SHP77 (cell line): Measurements from ENCODE around the gene VPS50.
"Not testable (repeated sequence)": the region's sequence is repeated elsewhere in the genome, so short reads cannot be mapped to it uniquely, and the experiment has no call there.

Experiments used
- DNase-seq, 2 experiments: peaks; one replicate each; lab custom pipeline; 2025; lab: John Stamatoyannopoulos, UW

Gene VPS50

DNA sequence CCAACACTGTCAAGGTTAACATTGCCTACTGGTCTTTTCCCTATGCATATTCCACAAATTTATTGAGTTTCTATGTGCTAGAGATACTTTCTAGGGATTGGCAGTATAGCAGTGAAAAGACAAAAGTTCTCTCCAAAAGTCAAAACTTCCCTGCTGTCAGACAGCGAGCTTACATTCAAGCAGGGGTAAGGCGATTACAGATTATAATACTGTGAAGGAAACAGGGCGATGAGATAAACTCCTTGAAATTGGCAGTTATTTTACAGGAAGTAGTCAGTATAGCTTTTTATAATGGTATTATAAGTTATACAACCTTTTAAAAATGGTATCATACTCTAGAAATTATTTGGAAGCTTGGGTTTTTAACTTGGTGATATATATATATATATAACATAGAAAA is 9.9 kb downstream of the VPS50 start:
- no peak for DNase-seq

DNA sequence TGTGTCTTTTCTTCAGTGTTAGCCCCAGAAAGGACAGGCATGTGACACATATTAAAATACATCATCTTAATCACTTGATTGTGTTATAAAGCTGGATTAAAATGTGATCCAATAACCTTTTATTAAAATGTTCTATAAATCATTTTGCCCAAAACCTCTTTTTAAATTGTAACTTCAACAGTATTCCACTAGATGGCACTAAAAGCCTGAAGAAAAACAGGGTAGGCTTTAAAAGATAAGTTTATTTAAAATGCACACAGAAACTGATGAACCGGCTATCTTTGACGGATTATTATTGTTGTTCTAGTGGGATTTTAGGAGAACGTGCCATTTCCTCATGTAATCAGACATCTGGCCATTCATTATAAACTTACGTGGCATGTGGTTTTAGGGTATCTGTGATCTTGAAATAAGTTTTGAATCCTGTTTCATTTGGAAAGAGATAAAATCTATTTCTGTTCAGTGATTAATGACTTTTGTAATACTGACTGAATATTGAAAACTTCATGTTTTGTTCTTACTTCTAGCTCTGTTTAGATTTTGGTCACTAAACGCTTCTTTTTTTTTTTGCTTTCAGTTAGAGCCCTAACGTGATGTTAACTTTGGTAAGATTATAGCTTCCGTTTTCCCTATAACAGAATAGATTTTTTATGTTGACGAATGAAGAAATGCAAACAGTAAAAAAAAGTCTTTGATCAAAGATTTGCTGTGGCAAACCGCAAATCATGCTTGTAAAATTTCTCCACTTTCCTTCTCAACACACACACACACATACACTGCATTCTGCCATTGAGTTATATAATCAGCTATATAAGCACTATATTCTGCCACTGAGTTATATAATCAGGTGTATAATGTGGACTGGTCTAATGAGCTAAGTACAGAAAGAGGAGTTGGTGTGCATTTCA is 13.6 kb downstream of the VPS50 start:
- DNase-seq, result no peak

DNA sequence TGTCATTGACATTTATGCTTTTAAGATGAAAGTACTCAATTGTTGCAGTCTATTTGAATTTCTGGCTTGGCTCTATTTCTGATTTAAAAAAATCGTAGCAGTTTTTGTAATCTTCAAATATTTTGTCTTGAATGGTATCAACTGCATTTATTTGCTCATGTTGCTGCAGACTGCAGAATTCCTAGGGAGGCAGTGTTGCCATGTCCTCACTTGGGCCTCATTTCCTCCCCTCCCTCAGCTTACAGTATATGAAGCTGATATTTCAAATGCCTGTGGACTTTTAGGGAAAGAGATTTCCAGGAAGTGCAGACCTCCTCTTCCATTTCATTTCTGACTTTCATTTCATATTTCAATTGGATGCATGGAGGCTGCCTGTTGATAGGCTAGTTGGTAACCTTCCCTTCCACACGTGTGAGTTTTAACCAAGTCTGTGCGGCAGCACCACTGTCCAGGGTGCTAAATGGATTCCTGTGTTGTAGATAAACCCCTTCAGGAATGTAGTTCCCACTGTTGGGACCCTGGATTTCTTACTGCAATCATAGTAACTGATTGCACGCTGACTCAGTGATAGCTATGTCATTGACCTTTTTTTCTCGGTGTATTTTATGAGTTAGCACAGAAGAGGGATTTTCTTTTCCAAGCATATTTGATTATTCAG is 17.5 kb downstream of the VPS50 start:
- DNase-seq, result no peak

DNA sequence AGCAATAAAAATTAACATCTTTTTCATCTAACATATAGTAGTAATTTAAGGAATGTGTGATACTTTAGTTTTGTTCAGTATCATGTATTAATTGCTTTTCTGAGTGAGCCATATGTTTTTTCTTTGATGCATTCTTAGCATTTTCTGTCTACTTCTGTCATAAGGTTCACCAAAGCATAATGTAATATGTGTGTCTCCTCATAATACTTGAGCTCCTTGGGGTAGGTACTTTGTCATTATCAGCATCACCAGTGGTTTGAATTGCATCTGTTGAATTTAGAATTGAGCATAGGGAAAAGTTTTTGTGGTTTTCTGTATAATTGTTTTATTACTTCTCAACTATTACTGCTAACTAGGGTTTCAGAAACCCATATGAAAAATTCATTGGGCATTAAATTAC is 26.5 kb downstream of the VPS50 start:
- DNase-seq, result no peak

DNA sequence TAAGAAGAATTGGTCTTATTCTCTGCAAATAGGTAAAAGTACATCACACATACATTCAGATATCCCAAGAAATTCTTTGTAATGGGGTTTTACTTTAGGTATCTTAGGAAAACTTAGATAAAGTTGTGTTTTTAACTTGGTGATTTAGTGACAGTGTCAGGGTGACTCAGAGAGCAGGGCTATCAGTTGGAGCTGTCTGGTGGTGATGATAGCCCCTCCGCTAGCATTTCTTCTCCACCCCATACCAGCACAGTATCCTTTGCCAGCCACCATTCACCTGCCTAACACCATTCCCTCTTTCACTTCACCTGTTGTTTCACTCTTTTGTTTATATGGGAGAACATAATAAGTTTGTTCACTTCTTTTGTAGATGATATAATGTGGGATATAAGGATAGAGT is 30.4 kb downstream of the VPS50 start:
- DNase-seq, result no peak

DNA sequence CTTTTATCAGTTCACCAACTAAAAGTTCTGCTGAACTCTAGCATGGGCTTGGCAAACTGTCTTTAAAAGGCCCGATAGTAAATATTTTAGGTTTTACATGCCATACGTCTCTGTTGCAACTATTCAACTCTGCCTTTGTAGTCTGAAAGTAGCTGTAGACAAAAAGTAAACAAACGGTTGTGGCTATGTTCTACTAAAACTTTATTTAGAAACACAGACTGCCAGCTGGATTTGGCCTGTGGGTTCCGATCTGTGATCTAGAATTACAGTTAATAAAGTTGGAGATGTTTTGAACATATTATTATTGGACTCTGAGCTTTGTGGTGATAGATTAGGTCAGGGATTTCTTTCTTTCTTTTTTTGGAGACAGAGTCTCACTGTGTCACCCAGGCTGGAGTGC is 33.1 kb downstream of the VPS50 start:
- DNase-seq, result no peak

DNA sequence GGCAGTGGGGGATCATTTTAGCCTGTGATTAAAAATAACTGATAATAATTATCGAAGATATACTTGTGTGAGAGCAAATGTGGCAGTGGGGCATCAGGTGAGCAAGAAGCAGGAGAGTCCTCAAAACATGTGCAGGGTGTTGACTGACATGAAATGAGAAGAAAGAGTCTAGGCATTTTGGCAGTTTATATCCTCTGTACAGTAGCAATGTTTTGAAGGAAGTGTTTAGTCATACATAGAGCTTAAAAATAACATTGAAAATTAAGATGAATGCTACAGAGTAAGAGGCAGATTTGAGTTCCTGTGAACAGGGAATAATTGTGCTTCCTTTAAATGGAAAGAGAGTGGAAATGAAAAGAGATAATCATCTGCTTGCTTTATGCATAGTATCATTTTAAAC is 47.4 kb downstream of the VPS50 start:
- DNase-seq, result no peak

DNA sequence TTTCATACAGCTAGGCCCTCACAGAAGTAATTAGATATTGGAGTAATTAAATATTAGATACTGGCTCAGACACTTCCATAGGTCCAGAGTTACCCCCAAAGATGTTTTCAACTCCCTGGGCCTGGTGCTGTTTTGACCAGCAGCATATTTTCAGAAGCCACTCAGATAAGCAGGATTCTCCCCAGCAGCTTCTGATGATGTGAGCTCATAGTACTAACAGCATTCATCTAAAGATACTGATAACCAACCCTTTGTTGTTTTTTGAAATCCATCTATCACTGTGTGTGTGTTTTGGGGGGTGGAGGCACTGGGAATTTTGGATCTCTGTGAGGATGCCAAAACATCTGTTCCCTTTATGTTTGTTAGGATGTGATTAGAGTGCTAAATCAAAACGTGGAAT is 52.7 kb downstream of the VPS50 start:
- no peak for DNase-seq

DNA sequence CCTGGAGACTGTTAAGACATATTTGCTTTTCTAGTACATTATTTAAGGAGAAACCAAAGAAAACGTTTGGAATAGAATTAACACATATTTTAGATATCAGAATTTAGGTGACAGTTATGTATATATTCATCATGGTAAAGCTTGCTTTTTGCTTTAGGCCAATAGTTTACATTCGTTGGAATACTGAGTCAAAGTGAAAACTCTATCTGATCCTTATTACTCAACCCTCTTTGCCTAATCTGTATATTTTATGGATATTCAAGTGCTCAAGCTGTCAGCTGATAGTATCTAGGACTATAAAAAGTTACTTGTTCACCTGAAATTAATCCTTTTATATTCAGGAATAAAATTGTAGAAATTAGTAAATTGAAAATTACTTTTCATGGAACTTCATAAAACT is 61.1 kb downstream of the VPS50 start:
- no peak for DNase-seq

DNA sequence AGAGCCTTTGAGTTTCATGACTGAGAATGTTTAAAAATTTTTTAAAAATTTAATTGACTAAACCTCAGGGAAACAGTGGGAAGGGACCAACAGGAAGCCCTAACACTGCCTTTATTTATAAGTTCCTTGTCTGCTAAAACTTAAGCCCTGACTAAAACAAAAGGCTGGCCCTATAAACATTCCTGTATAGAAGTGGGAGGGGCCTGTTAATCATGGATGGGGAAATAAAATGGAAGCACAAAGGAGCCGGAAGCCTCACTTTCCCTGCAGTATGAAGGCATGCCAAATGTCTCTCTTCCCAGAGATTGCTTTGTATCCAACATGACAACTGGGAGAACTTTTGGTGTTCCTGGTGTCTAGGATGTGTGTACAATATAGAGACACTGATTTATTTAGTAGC is 66.0 kb downstream of the VPS50 start:
- no peak for DNase-seq

DNA sequence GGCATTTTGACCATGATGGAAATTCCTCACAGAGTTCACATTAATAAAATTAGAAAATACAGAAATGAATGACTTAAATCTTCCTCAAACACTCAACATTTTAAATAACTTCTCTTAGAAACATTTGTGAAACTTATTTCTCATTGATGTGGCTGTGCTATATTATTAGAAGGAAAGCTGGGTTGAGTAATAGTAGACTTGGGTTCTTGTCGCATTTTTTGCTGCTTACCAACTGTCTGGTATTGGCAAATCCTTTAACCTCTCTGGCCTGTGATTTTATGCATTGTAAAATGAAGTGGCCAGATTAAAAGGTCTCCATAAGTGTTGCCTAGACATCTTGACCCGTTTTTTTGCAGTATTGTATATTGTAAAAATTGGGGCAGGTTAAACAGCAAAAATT is 66.5 kb downstream of the VPS50 start:
- no peak for DNase-seq

DNA sequence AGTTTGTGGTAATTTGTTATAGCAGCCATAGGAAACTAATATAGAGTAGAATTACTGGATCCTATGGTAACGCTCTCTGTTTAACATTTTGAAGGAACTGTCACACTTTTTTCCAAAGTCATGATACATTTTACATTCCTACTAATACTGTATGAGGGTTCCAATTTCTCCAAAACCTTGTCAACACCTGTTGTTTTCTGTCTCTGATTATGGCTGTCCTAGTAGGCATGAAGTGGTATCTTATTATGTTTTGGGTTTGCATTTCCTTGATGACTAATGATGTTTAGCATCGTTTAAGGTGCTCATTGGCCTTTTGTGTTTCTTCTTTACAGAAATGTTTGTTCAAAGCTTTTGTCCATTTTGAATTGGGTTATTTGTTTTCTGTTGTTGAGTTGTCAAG is 69.6 kb downstream of the VPS50 start:
- no peak for DNase-seq

DNA sequence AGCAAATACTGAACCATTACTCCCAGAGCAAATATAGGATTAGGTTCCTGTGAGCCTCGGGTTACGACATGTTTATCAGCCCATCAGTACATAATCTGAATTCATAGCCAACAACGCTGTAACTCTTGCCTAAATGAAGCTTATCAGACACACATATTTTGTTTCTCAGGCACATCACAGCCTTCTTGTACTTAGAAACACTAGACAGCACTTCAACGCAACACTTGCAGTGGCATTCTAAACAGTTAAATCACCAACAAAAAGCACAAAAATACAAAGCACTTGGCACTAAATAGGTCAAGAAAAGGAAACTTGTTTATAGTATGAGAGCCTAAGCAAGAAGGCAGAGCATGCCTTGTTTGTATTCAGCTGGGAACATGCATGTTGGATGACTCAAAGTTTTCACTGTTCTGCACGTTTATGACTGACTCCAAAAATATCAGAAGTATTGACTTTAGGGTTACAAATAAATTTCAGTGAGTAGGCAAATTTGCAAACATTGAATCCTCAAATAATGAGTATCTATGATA is 75.0 kb downstream of the VPS50 start:
- DNase-seq, result no peak

DNA sequence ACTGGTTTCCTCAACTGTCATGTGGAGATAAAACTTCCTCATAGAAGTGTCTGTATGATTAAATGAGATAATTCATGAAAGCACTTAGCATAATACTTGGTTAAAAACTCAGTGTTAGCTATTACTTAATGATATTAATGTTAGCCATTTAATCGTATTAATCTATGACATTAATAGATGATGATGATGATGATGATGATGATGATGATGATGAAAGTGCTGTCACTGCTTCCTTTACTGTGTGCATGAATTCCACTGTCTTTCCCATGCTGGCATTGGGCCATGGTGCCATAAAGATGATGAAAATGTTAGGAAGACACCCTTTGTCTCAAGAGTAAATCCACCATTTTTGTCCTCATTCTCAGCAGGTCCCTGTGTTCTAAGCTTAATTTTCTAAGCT is 75.8 kb downstream of the VPS50 start:
- DNase-seq, result no peak

DNA sequence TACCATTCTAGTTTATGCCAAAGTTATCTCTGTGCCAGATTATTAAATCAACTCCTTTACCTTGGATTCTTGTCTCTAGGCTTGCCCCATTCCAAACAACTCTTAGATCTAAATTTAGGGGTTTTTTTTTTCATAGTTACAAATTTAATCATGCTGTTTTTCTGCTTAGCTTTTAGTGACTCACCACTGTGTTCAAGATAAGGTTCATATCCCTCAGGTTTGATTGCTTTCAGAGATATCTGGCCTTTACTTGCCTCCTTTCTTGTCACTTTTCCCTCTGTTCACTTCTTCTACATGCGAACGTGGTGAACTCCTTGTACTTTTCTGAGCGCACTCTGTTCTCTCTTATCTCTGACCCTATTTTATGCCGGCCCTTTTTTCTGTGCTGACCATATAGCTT is 78.2 kb downstream of the VPS50 start:
- no peak for DNase-seq

DNA sequence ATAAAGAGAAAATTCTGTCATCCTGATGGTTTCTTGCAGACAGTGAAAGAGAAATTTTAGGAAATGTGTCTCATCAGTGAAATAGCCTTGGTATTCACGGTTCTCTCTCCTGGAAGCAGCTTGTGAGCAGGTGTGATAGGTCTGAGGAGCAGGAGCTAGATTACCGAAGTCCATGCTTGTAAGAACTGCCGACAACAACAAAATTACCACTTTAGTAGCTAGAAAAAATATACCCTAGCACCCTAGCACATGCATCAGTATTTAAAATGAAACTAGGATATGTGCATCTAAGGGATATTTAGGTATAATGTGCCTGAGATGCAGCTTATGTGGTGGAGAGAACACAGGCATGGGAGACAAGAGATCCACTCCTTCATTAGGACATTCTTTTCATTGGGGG is 82.3 kb downstream of the VPS50 start:
- no peak for DNase-seq

DNA sequence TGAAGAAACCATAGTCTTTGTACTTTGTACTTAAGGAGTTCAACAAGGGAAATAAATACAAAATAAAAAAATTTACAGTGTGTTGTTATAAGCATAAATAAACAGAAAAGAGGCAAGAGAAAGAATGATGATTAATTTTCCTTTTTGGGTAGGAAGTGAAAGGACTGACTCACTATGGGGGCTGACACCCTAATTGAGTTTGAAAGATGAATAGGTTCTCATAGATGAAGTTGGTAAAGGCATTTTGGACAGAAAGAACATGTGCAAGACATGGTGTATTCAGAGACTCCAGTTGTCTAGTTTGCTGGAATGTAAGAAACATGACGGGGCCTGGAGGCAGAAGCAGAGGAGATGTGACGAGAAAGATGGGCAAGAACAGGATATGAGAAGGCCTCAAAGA is 83.7 kb downstream of the VPS50 start:
- no peak for DNase-seq

DNA sequence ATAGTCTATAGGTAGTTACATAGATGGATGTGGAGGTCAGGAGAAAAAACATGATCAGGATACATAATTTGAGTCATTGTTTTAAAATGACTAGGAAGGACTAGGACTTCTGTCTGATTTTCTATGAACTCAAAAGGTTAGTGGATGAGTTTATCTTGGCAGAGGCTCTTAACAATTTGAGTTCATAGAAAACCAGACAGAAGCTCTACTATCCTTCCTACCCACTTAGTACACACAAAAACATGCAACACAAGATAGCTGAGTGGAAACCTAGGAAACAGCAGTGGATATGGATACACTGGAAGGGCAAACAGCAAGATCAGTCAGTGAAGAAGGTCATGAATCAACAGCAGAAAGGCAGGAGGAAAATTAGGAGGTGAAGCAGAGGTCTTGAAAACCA is 84.6 kb downstream of the VPS50 start:
- no peak for DNase-seq

DNA sequence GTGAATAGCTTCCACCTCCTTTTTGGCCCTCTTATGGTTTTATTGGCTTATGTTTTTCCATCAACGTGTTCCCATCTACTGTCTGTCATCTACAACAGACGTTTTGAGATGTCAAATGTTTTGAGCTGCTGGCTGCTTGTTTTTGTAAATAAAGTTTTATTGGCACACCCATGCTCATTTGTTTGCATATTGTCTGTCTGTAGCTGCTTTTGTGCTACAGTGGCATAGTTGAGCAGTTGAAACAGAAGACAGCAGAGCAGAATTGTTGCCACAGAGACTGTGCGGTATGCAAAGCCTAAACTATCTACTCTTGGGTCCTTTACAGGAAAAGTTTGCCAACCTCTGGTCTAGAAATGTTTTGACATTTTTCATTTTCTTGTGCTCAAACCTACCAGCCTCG is 88.7 kb downstream of the VPS50 start:
- no peak for DNase-seq

DNA sequence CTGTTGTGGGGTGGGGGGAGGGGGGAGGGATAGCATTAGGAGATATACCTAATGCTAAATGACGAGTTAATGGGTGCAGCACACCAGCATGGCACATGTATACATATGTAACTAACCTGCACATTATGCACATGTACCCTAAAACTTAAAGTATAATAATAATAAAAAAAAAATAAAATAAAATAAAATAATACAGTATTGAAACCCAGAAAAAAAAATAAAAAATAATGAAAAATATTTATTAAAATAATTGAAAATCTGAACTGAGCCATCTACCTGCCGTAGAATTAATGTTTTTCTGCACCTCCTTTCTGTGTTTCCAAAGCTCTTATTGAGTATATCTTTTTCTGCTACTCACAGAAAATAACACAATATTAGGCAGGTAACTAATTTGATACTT is 94.1 kb downstream of the VPS50 start:
- DNase-seq, result not testable (repeated sequence)

DNA sequence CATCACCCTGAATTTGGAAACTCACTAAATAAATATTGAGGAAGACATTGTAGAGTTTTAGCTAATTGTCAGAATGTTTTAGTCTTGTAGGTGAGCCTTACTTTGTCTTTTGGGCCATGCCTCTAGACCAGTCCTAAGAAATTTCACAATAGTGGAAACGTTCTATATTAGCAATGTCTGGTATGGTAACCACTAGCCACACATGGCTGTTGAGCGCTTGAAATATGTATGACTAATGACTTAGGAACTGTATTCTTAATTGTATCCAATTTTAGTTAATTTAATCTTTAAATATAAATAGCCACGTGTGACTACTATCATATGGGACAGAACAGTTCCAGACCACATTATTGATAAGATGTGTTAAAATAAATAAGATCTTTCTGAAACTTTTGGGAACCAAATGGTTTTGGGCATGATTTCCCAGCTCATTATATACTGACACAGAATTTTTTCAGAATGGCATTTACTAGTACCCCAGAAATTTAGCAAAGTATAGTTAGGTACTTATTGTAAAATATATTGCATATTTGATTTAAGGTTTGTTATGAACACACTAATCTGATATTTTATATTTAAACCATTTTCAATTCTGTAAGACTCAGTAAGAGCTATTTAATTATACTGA is 95.0 kb downstream of the VPS50 start:
- no peak for DNase-seq

DNA sequence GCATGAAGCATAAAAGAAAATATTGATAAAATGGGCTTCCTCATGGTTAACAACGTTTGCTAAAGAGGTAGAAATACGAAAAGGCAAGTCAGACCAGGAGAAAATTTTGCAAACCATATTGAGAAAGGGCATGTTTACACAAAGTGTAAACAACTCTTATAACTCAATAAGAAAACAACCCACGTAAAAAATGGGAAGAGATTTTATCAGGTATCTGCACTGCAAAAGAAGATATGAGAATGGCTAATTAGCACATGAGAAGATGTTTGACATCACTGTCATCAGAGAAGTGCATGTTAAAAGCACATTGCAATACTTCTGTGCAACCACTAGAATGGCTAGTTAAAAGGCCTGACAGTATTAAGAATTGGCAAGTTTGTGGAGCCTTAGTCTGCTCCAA is 99.5 kb downstream of the VPS50 start:
- no peak for DNase-seq

DNA sequence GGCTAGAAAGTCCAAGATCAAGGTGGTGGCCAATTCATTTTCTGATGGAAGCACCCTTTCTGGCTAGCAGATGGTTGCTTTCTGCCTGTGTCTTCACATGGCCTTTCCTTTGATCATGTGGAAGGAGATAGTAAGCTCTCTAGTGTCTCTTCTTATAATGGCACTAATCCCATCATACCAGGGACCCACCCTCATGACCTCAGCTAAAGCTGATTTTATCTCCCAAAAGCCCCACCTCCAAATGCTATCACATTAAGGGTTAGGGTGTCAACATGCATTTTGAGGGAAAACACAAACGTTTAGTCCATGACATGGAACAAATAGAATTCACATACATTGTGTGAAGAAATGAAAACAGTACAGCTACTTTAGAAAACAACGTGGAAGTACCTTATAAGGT is 100.0 kb downstream of the VPS50 start:
- DNase-seq, result no peak
